CD4-positive, alpha-beta T cell treated with Interferon alpha-2 for 1 hour (primary cell): ENCODE data around the gene CHCHD6.

Source experiments
- DNase-seq, 2 donors: peaks; one replicate each; pipeline ENCODE4 v3.0.0-alpha.2; 2020 to 2022

CHCHD6 gene

GRCh38 chr3:126745760-126746394, 41.8 kb downstream of the CHCHD6 start:
- no peak for DNase-seq

GRCh38 chr3:126746395-126747177, 42.5 kb downstream of the CHCHD6 start:
- DNase-seq: no peak

- DNase-seq: no peak
Observed at GRCh38 chr3:126747768-126748167, 43.7 kb downstream of the CHCHD6 start.

- no peak for DNase-seq
Observed at GRCh38 chr3:126748701-126749546, 44.9 kb downstream of the CHCHD6 start.

- no peak for DNase-seq
Observed at GRCh38 chr3:126749547-126749875, 45.5 kb downstream of the CHCHD6 start.

- no peak for DNase-seq
Observed at GRCh38 chr3:126749931-126750755, 46.1 kb downstream of the CHCHD6 start.

- no peak for DNase-seq
Observed at GRCh38 chr3:126750756-126751121, 46.7 kb downstream of the CHCHD6 start.

- no peak for DNase-seq
Observed at GRCh38 chr3:126751611-126752302, 47.7 kb downstream of the CHCHD6 start.

- DNase-seq: peak; percentile 45 to 51
Observed at GRCh38 chr3:126752303-126753190, 48.5 kb downstream of the CHCHD6 start.

- DNase-seq: no peak
Observed at GRCh38 chr3:126753191-126754160, 49.4 kb downstream of the CHCHD6 start.

GRCh38 chr3:126755866-126756265, 51.8 kb downstream of the CHCHD6 start:
- no peak for DNase-seq

GRCh38 chr3:126758026-126758425, 54.0 kb downstream of the CHCHD6 start:
- DNase-seq: no peak

GRCh38 chr3:126758882-126759281, 54.8 kb downstream of the CHCHD6 start:
- DNase-seq: no peak

- no peak for DNase-seq
Observed at GRCh38 chr3:126760541-126760940, 56.5 kb downstream of the CHCHD6 start.

- no peak for DNase-seq
Observed at GRCh38 chr3:126763035-126763434, 59.0 kb downstream of the CHCHD6 start.

GRCh38 chr3:126765187-126766069, 61.4 kb downstream of the CHCHD6 start:
- no peak for DNase-seq

- no peak for DNase-seq
Observed at GRCh38 chr3:126766653-126767052, 62.6 kb downstream of the CHCHD6 start.

GRCh38 chr3:126768903-126769302, 64.9 kb downstream of the CHCHD6 start:
- no peak for DNase-seq

GRCh38 chr3:126770096-126770495, 66.1 kb downstream of the CHCHD6 start:
- DNase-seq: no peak
